Activated CD4-positive, CD25-positive, alpha-beta regulatory T cell (primary cell): ENCODE results near the gene LUC7L.
"Not testable (repeated sequence)": the region's sequence is repeated elsewhere in the genome, so short reads cannot be mapped to it uniquely, and the experiment has no call there.

Experiments
- DNase-seq, 4 experiments: peaks; one replicate each; lab custom pipeline; 2025; lab: John Stamatoyannopoulos, UW

The LUC7L gene

GRCh38 chr16:165539-166374 is 63.5 kb downstream of the LUC7L start, which contains the start of gene HBM:
TSS of gene HBM (plus strand) at chr16:165978. CDS start at chr16:165998, 20 bp downstream.
- no peak for DNase-seq

- DNase-seq = no peak
These were observed 64.3 kb downstream of the LUC7L start for GRCh38 chr16:164827-165538.

GRCh38 chr16:164134-164823 is 65.0 kb downstream of the LUC7L start:
- DNase-seq = not testable (repeated sequence)

- not testable (repeated sequence) for DNase-seq
These were observed 65.6 kb downstream of the LUC7L start for GRCh38 chr16:163696-164095.

- not testable (repeated sequence) for DNase-seq
These were observed 66.1 kb downstream of the LUC7L start for GRCh38 chr16:163139-163538.

- DNase-seq = no peak
These were observed 66.8 kb downstream of the LUC7L start for GRCh38 chr16:162271-162991.

- no peak for DNase-seq
These were observed 68.5 kb downstream of the LUC7L start for GRCh38 chr16:160691-161190.

- not testable (repeated sequence) for DNase-seq
These were observed 69.0 kb downstream of the LUC7L start for GRCh38 chr16:160242-160641.

GRCh38 chr16:159136-159849 is 70.0 kb downstream of the LUC7L start:
- DNase-seq = no peak

GRCh38 chr16:155031-155398 is 74.2 kb downstream of the LUC7L start:
- DNase-seq = no peak

- DNase-seq = no peak
These were observed 74.8 kb downstream of the LUC7L start for GRCh38 chr16:154217-155030.

- DNase-seq = not testable (repeated sequence)
These were observed 75.6 kb downstream of the LUC7L start for GRCh38 chr16:153550-154216.

- not testable (repeated sequence) for DNase-seq
These were observed 76.1 kb downstream of the LUC7L start for GRCh38 chr16:153129-153521.

- no peak for DNase-seq
These were observed 76.8 kb downstream of the LUC7L start, which contains the start of gene HBZ for GRCh38 chr16:152141-153128. TSS of gene HBZ (plus strand) at chr16:152644. CDS start at chr16:152910, 266 bp downstream.

- no peak for DNase-seq
These were observed 80.1 kb downstream of the LUC7L start for GRCh38 chr16:149024-149660.

GRCh38 chr16:146646-147045 is 82.6 kb downstream of the LUC7L start:
- DNase-seq = no peak

GRCh38 chr16:144797-145252 is 84.4 kb downstream of the LUC7L start:
- no peak for DNase-seq

GRCh38 chr16:143456-143855 is 85.8 kb downstream of the LUC7L start:
- no peak for DNase-seq
